Fibroblast of the aortic adventitia (primary cell): ENCODE measurements around the gene KSR1. TPM values are rescaled to one million over a fixed set of nuclear protein-coding genes. Genes with fewer than 3 reads are reported as not detected.
A peak's percentile ranks its signal among the peaks of the same experiment; 100 is the strongest.

Experiments used
- DNase-seq: peaks from one replicate; pipeline ENCODE4 v3.0.0-alpha.2; 2010; ENCODE audit warnings: low read depth
- H3K4me3 ChIP-seq: 2 replicates; pipeline ENCODE4 v1.5.1; 2011; ENCODE audit warnings: low read depth, mild to moderate bottlenecking, control low read depth, low read length, moderate library complexity
- total RNA-seq: library from RNA; depleted of rRNA; stranded (reverse); fragments of >200 nt; gene quantifications from 2 replicates; pipeline ENCODE4 v1.2.3, GENCODE V29; 2012; ENCODE audit warnings: low replicate concordance
- TF ChIP-seq, protein P1 (sequence below): IDR thresholded peaks from 2 replicates; pipeline ENCODE4 v1.5.1; 2011; ENCODE audit warnings: mild to moderate bottlenecking, low read length, control low read depth, inconsistent platforms; ENCODE audit not compliant: insufficient read depth

Gene KSR1
- total RNA-seq, 1 donor, result 19.4 TPM

DNA sequence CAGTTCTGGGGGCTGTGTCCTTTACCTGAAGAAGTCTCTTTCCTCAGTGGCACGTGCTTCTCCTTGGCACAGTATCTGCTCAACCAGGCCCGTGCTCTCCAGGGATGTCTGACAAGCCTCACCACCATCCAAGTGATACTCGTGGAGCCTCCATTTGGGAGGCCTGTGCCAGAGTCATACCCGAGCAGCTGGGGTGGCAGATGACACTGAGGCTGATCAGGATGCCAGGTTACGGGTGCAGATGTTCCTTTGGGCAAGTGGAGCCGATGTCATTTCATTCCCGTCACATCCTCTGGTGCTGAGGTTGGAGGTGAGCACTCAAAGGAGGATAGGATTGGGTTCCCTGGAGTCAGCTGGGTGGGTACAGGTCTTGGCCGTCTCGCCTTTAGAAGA is 87.2 kb downstream of the KSR1 start:
- TF ChIP-seq, protein P1, sequence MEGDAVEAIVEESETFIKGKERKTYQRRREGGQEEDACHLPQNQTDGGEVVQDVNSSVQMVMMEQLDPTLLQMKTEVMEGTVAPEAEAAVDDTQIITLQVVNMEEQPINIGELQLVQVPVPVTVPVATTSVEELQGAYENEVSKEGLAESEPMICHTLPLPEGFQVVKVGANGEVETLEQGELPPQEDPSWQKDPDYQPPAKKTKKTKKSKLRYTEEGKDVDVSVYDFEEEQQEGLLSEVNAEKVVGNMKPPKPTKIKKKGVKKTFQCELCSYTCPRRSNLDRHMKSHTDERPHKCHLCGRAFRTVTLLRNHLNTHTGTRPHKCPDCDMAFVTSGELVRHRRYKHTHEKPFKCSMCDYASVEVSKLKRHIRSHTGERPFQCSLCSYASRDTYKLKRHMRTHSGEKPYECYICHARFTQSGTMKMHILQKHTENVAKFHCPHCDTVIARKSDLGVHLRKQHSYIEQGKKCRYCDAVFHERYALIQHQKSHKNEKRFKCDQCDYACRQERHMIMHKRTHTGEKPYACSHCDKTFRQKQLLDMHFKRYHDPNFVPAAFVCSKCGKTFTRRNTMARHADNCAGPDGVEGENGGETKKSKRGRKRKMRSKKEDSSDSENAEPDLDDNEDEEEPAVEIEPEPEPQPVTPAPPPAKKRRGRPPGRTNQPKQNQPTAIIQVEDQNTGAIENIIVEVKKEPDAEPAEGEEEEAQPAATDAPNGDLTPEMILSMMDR, result no peak

DNA sequence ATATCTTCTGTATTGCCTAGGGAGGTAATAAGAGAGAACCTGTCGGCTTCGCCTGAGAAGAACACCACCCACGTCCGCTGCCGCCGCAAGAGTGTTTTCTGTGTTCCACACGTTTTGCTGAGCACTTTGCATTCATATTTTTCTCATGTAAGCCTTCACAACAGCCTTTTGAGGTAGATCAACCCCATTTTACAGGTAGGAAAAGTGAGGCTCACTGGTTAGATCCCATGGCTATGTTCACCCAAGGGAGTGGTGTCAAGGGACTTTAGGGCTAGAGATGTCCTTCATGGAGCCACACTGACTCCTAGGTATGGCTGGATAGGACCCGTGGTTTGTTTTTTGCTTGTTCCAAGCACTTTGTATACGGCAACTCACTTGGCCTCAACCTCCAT is 87.7 kb downstream of the KSR1 start:
- no peak for DNase-seq
- TF ChIP-seq, protein P1, result no peak
- H3K4me3 ChIP-seq, result no peak overlapping the region

More for the DNA sequence above, 87.2 kb downstream of the KSR1 start:
- no peak for DNase-seq
- no peak overlapping the region for H3K4me3 ChIP-seq

DNA sequence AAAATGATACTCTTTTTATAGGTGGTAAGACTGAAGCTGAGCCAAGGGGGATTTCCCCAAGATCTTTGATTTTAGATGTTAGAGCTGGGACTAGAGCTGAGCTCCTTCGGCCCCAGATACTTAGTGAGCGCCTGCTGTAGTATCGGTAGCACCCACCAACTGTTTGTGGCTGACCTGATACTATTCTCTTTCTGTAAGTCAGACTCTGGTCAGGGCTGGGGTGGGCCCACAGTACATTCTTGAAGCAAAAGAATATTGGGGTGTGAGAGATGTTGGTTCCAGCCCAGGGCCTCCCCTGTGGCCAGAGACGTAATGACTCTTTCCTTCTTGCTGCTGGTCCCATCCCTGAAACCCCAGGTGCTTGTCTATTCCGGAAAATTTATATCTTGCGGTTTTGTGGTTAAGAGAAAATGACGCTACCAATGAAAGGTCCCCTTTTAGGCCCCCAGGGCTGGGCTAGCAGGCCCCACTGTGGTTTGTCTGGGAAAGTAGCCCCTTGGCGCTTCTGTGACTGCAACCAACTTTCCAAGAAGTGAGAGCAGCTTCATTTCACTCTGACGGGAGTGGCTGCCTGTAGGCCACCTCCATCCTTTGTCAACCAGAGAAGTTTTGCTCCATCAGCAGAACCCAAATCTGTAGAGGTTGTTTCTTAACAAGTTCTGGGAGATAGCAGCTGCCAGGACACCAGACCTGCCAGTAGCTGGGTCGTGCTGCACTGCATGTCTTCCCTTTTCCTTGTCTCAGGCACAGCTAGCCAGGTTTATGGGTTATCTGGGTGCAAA is 88.3 kb downstream of the KSR1 start:
- TF ChIP-seq, protein P1, result no peak

DNA sequence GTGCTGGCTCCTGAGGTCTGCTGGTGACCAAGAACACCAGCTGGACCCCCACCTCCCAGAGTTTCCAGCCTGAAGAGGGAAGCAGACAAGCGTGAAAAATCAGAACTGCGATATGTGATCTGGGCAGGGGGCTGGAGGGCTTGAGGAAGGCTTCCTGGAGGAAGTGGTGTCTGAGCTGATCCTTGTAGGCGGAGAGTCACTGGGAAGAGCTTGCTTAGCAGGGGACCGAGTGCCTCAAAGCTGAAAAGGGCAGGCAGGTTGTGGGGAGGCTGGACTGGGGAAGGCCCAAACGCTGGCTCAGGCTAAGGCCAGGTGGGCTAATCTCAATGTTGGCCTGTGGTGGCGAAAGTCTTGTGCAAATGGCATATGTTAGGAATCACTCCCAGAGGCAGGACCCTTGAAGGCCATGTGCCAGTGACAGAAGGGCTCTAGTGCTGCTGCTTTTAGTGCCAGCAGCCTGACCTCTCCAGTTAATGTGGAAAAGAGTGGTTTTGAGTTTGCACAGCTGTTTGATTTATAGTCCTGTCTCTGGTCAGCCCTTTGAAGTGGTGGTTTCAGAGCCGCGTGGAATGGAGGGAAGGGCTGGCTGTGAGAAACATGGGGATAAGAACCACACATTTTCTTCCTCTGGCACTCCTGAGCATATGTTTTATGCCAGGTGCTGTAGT is 89.4 kb downstream of the KSR1 start:
- no peak overlapping the region for H3K4me3 ChIP-seq
- peak; percentile 43 for DNase-seq
- TF ChIP-seq, protein P1, result no peak

More for the DNA sequence above, 88.3 kb downstream of the KSR1 start:
- no peak for DNase-seq
- no peak overlapping the region for H3K4me3 ChIP-seq

DNA sequence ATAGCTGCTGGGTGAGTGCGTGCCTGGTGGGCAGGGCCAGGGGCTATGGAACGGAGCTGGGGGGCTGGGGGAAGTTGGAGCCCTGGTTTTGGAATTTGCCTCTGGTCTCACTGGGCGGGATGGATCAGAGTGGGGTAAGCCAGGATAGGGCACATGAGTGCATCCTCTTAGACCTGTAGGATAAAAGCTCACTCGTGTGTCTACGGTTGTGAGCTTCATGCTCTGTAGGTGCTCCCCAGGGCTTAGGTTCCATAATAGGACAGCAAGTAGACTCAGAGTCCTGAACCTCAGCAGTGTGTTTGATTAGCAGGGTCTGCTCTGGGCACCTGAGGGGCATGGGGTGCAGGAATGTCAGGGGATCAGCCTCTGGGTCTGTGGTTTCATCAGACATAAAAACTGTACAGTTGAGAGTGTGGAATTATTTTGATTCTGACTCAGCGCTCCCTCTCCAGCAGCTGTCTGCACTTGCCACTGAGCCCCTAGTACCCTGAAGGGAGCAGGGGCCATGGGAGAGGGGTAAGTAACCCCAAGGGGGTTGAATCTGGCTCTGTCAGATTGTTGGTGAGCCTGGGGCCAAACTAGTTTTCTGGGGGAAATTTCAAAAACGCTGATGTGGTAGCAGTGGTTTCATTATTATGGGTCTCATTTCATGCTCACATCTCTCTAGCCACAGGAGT is 90.5 kb downstream of the KSR1 start:
- no peak overlapping the region for H3K4me3 ChIP-seq
- TF ChIP-seq, protein P1, result no peak
- DNase-seq, result no peak

DNA sequence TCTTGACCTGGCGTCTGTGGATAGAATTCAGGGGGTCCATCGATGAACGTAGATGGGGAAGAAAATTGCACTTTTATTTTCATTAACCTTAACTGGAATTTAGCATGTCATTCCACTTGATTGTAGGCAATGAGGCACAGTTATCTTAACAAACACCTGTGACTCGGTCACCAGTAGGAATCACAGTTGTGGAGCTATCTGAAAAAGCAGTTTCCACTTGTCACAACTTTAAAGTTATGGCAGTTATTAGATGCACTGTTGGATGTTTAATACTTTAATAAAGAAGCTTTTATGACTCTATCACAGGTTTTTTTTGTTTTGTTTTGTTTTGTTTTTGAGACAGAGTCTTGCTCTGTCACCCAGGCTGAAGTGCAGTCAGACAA is 91.0 kb downstream of the KSR1 start:
- no peak overlapping the region for H3K4me3 ChIP-seq
- DNase-seq, result no peak
- TF ChIP-seq, protein P1, result no peak
